ENCODE results near the gene SYNC. TPM values are rescaled to one million over a fixed set of nuclear protein-coding genes. Genes with fewer than 3 reads are reported as not detected.

The SYNC gene
- polyA plus RNA-seq, 3 donors: 0.05 TPM; not detected in 2

- no peaks in the 10 kb centered on the region for H3K27me3 ChIP-seq (ENCODE audit: control insufficient read depth in 2 of 2, insufficient read depth in 2 of 2, low read length in 2 of 2)
- H2AFZ ChIP-seq (ENCODE audit: insufficient read depth, low read depth, low read length, poor library complexity, severe bottlenecking): no peak overlapping the region
- no peaks in the 10 kb centered on the region for H3K36me3 ChIP-seq (replicated peaks in 1 of 2; ENCODE audit: control insufficient read depth in 1 of 2, insufficient read depth in 2 of 2, low read length in 2 of 2)
- DNase-seq: no peak
- no peaks in the 10 kb centered on the region for H4K20me1 ChIP-seq (ENCODE audit: insufficient read depth, low read length)
- H3K9ac ChIP-seq (ENCODE audit: insufficient read depth, low read length, poor library complexity, severe bottlenecking): no peak overlapping the region
- WGBS (ENCODE audit: insufficient coverage): no CpG with 5 or more reads among the region's 1 CpG
- no peaks in the 10 kb centered on the region for H3K9me3 ChIP-seq (replicated peaks in 1 of 2; ENCODE audit: control insufficient read depth in 1 of 2, insufficient read depth in 1 of 2, low read length in 2 of 2)
- intact Hi-C loops (cut with micrococcal nuclease): no loop called here
- Mint-ChIP-seq H3K9me3 (peaks cover 0 to 2% (median 0%) of the 10 kb centered on the region in 7 donors), H3K4me1 (peaks cover 14% of the 10 kb centered on the region), H3K27ac (no peak overlapping the region), H3K36me3 (no peaks in the 10 kb centered on the region), H3K27me3 (ENCODE audit: low read depth in 3 of 3) (peaks cover 3 to 6% (median 5%) of the 10 kb centered on the region in 3 donors), H3K4me3 (no peak overlapping the region)
- H3K79me2 ChIP-seq (ENCODE audit: insufficient read depth, low read length): no peaks in the 10 kb centered on the region
- H3K4me1 ChIP-seq (ENCODE audit: control insufficient read depth in 1 of 2, insufficient read depth in 2 of 2, low read length in 2 of 2): peaks cover 13 to 15% of the 10 kb centered on the region in 2 donors
- no peak for TF ChIP-seq CTCF (IDR thresholded peaks at IDR 0.05)
- no peak overlapping the region for H3K4me2 ChIP-seq (replicated peaks; ENCODE audit: extremely low read depth, low read length, poor library complexity, severe bottlenecking)
- no peak overlapping the region for H3K4me3 ChIP-seq (replicated peaks in 1 of 3; ENCODE audit: low read depth in 2 of 3, low read length in 3 of 3)
- no peak overlapping the region for H3K27ac ChIP-seq (ENCODE audit: low read depth in 1 of 2, low read length in 2 of 2)
Measured at GRCh38 chr1:32727876-32728275, 25.3 kb upstream of the SYNC start.

GRCh38 chr1:32725615-32725982 is 23.0 kb upstream of the SYNC start:
- H2AFZ ChIP-seq (ENCODE audit: insufficient read depth, low read depth, low read length, poor library complexity, severe bottlenecking): peak overlapping the region; percentile 9
- peak overlapping the region in 1 of 2 donors; percentile 72 for H3K4me3 Mint-ChIP-seq

More at GRCh38 chr1:32725615-32725982, 23.0 kb upstream of the SYNC start:
- Histone ChIP-seq H3K9ac (ENCODE audit: insufficient read depth, low read length, poor library complexity, severe bottlenecking) (no peak overlapping the region), H3K4me1 (ENCODE audit: control insufficient read depth in 1 of 2, insufficient read depth in 2 of 2, low read length in 2 of 2) (peaks cover 13 to 15% of the 10 kb centered on the region in 2 donors), H3K79me2 (ENCODE audit: insufficient read depth, low read length) (no peaks in the 10 kb centered on the region), H4K20me1 (ENCODE audit: insufficient read depth, low read length) (no peaks in the 10 kb centered on the region), H3K27ac (ENCODE audit: low read depth in 1 of 2, low read length in 2 of 2) (no peak overlapping the region), H3K4me3 (replicated peaks in 1 of 3; ENCODE audit: low read depth in 2 of 3, low read length in 3 of 3) (no peak overlapping the region), H3K4me2 (replicated peaks; ENCODE audit: extremely low read depth, low read length, poor library complexity, severe bottlenecking) (peak overlapping the region; percentile 51), H3K27me3 (ENCODE audit: control insufficient read depth in 2 of 2, insufficient read depth in 2 of 2, low read length in 2 of 2) (no peaks in the 10 kb centered on the region), H3K36me3 (replicated peaks in 1 of 2; ENCODE audit: control insufficient read depth in 1 of 2, insufficient read depth in 2 of 2, low read length in 2 of 2) (no peaks in the 10 kb centered on the region), H3K9me3 (replicated peaks in 1 of 2; ENCODE audit: control insufficient read depth in 1 of 2, insufficient read depth in 1 of 2, low read length in 2 of 2) (no peaks in the 10 kb centered on the region)
- no peak for TF ChIP-seq CTCF (IDR thresholded peaks at IDR 0.05)
- Mint-ChIP-seq H3K27me3 (ENCODE audit: low read depth in 3 of 3) (peaks cover 5 to 11% (median 7%) of the 10 kb centered on the region in 3 donors), H3K9me3 (peaks cover 0 to 2% (median 0%) of the 10 kb centered on the region in 7 donors), H3K4me1 (peaks cover 14% of the 10 kb centered on the region), H3K36me3 (no peaks in the 10 kb centered on the region), H3K27ac (peak overlapping the region in 3 of 7 donors; percentile 41 to 77 (median 48))
- no peak for DNase-seq
- WGBS (ENCODE audit: insufficient coverage): 56% methylated on average over 3 of the region's 3 CpGs
- intact Hi-C loops (cut with micrococcal nuclease): no loop called here

Measured in CD14-positive monocyte (primary cell).